Measurements from ENCODE around the gene FOLR1. TPM values are rescaled to one million over a fixed set of nuclear protein-coding genes. Genes with fewer than 3 reads are reported as not detected.

The FOLR1 gene
- polyA plus RNA-seq, 1 donor from 2014 or later: not detected

GRCh38 chr11:72208281-72208680 lies 16.3 kb downstream of the FOLR1 start:
- Histone ChIP-seq H3K9me3 (ENCODE audit: low read length) (peaks cover 3% of the 10 kb centered on the region), H4K20me1 (ENCODE audit: insufficient read depth) (no peaks in the 10 kb centered on the region), H3K4me3 (ENCODE audit: low read length) (no peak overlapping the region), H2AFZ (ENCODE audit: low read depth, low read length) (no peak overlapping the region), H3K27me3 (ENCODE audit: insufficient read depth, low read depth, low read length) (no peaks in the 10 kb centered on the region), H3F3A (ENCODE audit: insufficient read depth, low read length, poor library complexity, severe bottlenecking) (no peaks in the 10 kb centered on the region), H3K9ac (ENCODE audit: low read length) (no peak overlapping the region), H3K4me2 (ENCODE audit: low read length) (no peak overlapping the region), H3K36me3 (ENCODE audit: insufficient read depth, low read length) (no peaks in the 10 kb centered on the region), H3K79me2 (replicated peaks; ENCODE audit: insufficient read depth, low read length) (no peaks in the 10 kb centered on the region), H3K27ac (ENCODE audit: low read length) (no peak overlapping the region), H3K9me2 (ENCODE audit: insufficient read depth, low read length) (no peaks in the 10 kb centered on the region)
- no peak for TF ChIP-seq TAF1 (IDR thresholded peaks at IDR 0.05; ENCODE audit: low read depth)
- no peak for TF ChIP-seq POLR2AphosphoS5 (IDR thresholded peaks at IDR 0.05)
- no peak for TF ChIP-seq RAD21 (conservative IDR thresholded peaks at IDR 0.05)
- TF ChIP-seq MXI1 (conservative IDR thresholded peaks at IDR 0.05; ENCODE audit: poor library complexity, severe bottlenecking): no peak
- TF ChIP-seq, protein P1, sequence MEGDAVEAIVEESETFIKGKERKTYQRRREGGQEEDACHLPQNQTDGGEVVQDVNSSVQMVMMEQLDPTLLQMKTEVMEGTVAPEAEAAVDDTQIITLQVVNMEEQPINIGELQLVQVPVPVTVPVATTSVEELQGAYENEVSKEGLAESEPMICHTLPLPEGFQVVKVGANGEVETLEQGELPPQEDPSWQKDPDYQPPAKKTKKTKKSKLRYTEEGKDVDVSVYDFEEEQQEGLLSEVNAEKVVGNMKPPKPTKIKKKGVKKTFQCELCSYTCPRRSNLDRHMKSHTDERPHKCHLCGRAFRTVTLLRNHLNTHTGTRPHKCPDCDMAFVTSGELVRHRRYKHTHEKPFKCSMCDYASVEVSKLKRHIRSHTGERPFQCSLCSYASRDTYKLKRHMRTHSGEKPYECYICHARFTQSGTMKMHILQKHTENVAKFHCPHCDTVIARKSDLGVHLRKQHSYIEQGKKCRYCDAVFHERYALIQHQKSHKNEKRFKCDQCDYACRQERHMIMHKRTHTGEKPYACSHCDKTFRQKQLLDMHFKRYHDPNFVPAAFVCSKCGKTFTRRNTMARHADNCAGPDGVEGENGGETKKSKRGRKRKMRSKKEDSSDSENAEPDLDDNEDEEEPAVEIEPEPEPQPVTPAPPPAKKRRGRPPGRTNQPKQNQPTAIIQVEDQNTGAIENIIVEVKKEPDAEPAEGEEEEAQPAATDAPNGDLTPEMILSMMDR (IDR thresholded peaks at IDR 0.05; ENCODE audit: poor library complexity, severe bottlenecking): no peak
- no peak for TF ChIP-seq EZH2 (IDR thresholded peaks at IDR 0.05; ENCODE audit: borderline replicate concordance, insufficient read depth, low read length, poor library complexity, severe bottlenecking)
- TF ChIP-seq EP300 (conservative IDR thresholded peaks at IDR 0.05; ENCODE audit: poor library complexity, severe bottlenecking): no peak
- no peak for TF ChIP-seq SMC3 (conservative IDR thresholded peaks at IDR 0.05; ENCODE audit: poor library complexity)

DNA sequence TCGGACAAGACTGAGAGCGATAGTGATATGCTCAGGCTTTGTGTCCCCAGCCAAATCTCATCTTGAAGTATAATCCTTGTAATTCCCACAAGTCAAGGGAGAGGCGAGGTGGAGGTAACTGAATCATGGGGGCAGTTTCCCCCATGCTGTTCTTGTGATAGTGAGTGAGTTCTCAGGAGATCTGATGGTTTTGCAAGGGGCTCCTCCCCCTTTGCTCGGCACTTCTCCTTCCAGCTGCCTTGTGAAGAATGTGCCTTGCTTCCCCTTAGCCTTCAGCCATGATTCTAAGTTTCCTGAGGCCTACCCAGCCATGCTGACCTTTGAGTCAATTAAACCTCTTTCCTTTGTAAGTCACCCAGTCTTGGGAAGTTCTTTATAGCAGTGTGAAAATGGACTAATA lies 17.2 kb downstream of the FOLR1 start:
- H3F3A ChIP-seq (ENCODE audit: insufficient read depth, low read length, poor library complexity, severe bottlenecking): no peaks in the 10 kb centered on the region
- no peak overlapping the region for H3K9ac ChIP-seq (ENCODE audit: low read length)
- no peaks in the 10 kb centered on the region for H3K79me2 ChIP-seq (replicated peaks; ENCODE audit: insufficient read depth, low read length)
- H3K36me3 ChIP-seq (ENCODE audit: insufficient read depth, low read length): no peaks in the 10 kb centered on the region
- H3K4me2 ChIP-seq (ENCODE audit: low read length): no peak overlapping the region
- TF ChIP-seq POLR2AphosphoS5 (IDR thresholded peaks at IDR 0.05) (no peak), EP300 (conservative IDR thresholded peaks at IDR 0.05; ENCODE audit: poor library complexity, severe bottlenecking) (no peak), MXI1 (conservative IDR thresholded peaks at IDR 0.05; ENCODE audit: poor library complexity, severe bottlenecking) (no peak), RAD21 (conservative IDR thresholded peaks at IDR 0.05) (no peak), SMC3 (conservative IDR thresholded peaks at IDR 0.05; ENCODE audit: poor library complexity) (no peak), TAF1 (IDR thresholded peaks at IDR 0.05; ENCODE audit: low read depth) (no peak), EZH2 (IDR thresholded peaks at IDR 0.05; ENCODE audit: borderline replicate concordance, insufficient read depth, low read length, poor library complexity, severe bottlenecking) (no peak)
- TF ChIP-seq, protein P1 (IDR thresholded peaks at IDR 0.05; ENCODE audit: poor library complexity, severe bottlenecking): no peak
- TF ChIP-seq, protein P2, sequence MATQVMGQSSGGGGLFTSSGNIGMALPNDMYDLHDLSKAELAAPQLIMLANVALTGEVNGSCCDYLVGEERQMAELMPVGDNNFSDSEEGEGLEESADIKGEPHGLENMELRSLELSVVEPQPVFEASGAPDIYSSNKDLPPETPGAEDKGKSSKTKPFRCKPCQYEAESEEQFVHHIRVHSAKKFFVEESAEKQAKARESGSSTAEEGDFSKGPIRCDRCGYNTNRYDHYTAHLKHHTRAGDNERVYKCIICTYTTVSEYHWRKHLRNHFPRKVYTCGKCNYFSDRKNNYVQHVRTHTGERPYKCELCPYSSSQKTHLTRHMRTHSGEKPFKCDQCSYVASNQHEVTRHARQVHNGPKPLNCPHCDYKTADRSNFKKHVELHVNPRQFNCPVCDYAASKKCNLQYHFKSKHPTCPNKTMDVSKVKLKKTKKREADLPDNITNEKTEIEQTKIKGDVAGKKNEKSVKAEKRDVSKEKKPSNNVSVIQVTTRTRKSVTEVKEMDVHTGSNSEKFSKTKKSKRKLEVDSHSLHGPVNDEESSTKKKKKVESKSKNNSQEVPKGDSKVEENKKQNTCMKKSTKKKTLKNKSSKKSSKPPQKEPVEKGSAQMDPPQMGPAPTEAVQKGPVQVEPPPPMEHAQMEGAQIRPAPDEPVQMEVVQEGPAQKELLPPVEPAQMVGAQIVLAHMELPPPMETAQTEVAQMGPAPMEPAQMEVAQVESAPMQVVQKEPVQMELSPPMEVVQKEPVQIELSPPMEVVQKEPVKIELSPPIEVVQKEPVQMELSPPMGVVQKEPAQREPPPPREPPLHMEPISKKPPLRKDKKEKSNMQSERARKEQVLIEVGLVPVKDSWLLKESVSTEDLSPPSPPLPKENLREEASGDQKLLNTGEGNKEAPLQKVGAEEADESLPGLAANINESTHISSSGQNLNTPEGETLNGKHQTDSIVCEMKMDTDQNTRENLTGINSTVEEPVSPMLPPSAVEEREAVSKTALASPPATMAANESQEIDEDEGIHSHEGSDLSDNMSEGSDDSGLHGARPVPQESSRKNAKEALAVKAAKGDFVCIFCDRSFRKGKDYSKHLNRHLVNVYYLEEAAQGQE (IDR thresholded peaks at IDR 0.05; ENCODE audit: borderline replicate concordance): no peak
- no peak overlapping the region for H3K4me3 ChIP-seq (ENCODE audit: low read length)
- H3K27ac ChIP-seq (ENCODE audit: low read length): no peak overlapping the region
- no peaks in the 10 kb centered on the region for H3K9me2 ChIP-seq (ENCODE audit: insufficient read depth, low read length)
- H4K20me1 ChIP-seq (ENCODE audit: insufficient read depth): no peaks in the 10 kb centered on the region
- H3K27me3 ChIP-seq (ENCODE audit: insufficient read depth, low read depth, low read length): no peaks in the 10 kb centered on the region
- no peak overlapping the region for H2AFZ ChIP-seq (ENCODE audit: low read depth, low read length)
- peaks cover 3% of the 10 kb centered on the region for H3K9me3 ChIP-seq (ENCODE audit: low read length)
